Activated T-helper 2 cell treated with anti-CD3 and anti-CD28 coated beads, Interferon-gamma antibody, Interleukin-2, Interleukin-4, amounts not matched to agents 10 μg/mL and 5 μg/mL and 100 μg/mL, durations not matched to agents 14 hours and 24 hours and 36 hours (primary cell): ENCODE measurements around the gene ZSWIM7. TPM values are rescaled to one million over a fixed set of nuclear protein-coding genes. Genes with fewer than 3 reads are reported as not detected.
"Not testable (repeated sequence)": the region's sequence is repeated elsewhere in the genome, so short reads cannot be mapped to it uniquely, and the experiment has no call there.

Experiments used
- DNase-seq: peaks from one replicate; pipeline ENCODE4 v3.0.0; 2021; ENCODE audit warnings: low spot score
- H3K27ac Mint-ChIP-seq: one replicate; pipeline ENCODE4 v1.8.0; 2021; ENCODE audit warnings: mixed read lengths
- H3K27me3 Mint-ChIP-seq: one replicate; pipeline ENCODE4 v1.8.0; 2021; ENCODE audit warnings: low read depth, mixed read lengths
- H3K36me3 Mint-ChIP-seq: one replicate; pipeline ENCODE4 v1.8.0; 2021; ENCODE audit warnings: low read depth, mixed read lengths
- H3K4me1 Mint-ChIP-seq: one replicate; pipeline ENCODE4 v1.8.0; 2021; ENCODE audit warnings: low read depth, mixed read lengths
- H3K4me3 Mint-ChIP-seq: one replicate; pipeline ENCODE4 v1.8.0; 2021; ENCODE audit warnings: low read depth, mild to moderate bottlenecking, moderate library complexity, mixed read lengths
- H3K9me3 Mint-ChIP-seq: one replicate; pipeline ENCODE4 v1.8.0; 2021; ENCODE audit warnings: mixed read lengths
- intact Hi-C: fragments of 100-400 bp; cut with micrococcal nuclease; formaldehyde crosslinking; loops from one replicate; pipeline ENCODE4 v1.15.1; 2023
- total RNA-seq: library from RNA; stranded (reverse); gene quantifications from 2 replicates; pipeline ENCODE4 v1.2.3, GENCODE V29; 2022

Gene ZSWIM7
- total RNA-seq, 1 donor from 2014 or later = 14.2 TPM

DNA sequence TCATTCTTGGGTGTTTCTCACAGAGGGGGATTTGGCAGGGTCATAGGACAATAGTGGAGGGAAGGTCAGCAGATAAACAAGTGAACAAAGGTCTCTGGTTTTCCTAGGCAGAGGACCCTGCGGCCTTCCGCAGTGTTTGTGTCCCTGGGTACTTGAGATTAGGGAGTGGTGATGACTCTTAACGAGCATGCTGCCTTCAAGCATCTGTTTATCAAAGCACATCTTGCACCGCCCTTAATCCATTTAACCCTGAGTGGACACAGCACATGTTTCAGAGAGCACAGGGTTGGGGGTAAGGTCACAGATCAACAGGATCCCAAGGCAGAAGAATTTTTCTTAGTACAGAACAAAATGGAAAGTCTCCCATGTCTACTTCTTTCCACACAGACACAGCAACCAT lies 20.5 kb downstream of the ZSWIM7 start:
- H3K27me3 Mint-ChIP-seq, DNase-seq, intact Hi-C loops, H3K27ac Mint-ChIP-seq, H3K4me3 Mint-ChIP-seq, H3K9me3 Mint-ChIP-seq: not testable (repeated sequence)
- Mint-ChIP-seq H3K4me1 (peaks cover 23% of the 10 kb centered on the region), H3K36me3 (peaks cover 39% of the 10 kb centered on the region)

DNA sequence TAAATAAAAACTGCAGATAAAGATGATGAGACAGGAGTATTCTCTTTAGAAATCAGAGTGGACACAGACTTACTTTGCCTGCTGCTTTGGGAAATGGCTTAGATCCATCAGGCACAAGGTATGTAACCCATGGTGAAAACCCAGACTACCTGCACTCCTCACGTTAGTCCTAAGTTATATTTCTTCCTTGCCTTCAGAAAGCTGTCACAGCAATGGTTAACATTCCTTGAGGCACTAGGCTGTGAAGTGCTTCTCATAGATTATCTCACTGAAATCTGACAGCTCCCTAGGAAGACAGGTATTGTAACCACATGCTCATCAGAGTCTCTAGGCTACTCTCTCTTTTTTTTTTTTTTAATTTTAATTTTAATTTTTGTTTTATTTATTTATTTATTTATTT lies 20.9 kb downstream of the ZSWIM7 start:
- Mint-ChIP-seq H3K4me1 (peaks cover 23% of the 10 kb centered on the region), H3K27ac (no peak overlapping the region), H3K36me3 (peaks cover 36% of the 10 kb centered on the region), H3K27me3 (no peaks in the 10 kb centered on the region), H3K9me3 (no peaks in the 10 kb centered on the region), H3K4me3 (no peak overlapping the region)
- intact Hi-C loops = no loop called here
- DNase-seq = no peak

DNA sequence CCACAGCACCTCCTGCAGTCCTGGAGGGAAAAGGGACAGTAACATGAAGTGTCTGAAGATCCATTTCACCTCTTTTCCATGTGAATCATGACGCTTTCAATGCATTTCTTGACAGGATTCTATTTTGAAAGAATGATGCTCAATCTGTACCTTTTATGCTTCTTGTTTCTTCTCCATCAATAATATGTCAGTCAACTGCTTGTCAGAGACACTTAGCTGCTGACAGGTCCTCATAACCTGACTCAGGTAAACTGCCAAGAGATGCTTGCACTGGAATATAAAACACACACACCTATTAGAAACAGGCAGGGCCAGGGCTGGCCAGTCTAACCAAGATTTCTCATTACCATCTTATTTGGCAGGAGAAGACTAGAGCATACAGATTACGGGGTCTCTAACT lies 21.6 kb downstream of the ZSWIM7 start:
- DNase-seq = no peak
- Mint-ChIP-seq H3K4me1 (peaks cover 27% of the 10 kb centered on the region), H3K27me3 (no peaks in the 10 kb centered on the region), H3K9me3 (no peaks in the 10 kb centered on the region), H3K27ac (no peak overlapping the region), H3K36me3 (peaks cover 36% of the 10 kb centered on the region), H3K4me3 (no peak overlapping the region)
- intact Hi-C loops = no loop called here

DNA sequence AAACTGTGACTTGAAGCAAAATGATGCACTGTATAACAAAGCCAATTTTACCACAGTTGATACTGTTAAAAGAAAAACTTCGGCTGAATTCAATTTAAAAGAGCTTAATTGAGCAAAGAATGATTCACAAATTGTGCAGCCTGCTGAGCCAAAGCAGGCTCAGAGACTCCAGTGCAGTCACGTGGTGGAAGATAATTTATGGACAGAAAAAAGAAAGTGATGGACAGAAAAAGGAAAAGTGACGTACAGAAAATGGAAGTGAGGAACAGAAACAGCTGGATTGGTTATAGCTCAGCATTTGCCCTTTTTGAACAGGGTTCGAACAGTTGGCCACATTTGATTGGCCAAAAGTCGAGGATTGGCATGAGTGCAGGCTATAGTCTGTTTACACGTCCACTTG lies 25.7 kb downstream of the ZSWIM7 start:
- Mint-ChIP-seq H3K27ac (no peak overlapping the region), H3K4me1 (peaks cover 8% of the 10 kb centered on the region), H3K9me3 (no peaks in the 10 kb centered on the region), H3K27me3 (peaks cover 9% of the 10 kb centered on the region), H3K4me3 (no peak overlapping the region), H3K36me3 (peaks cover 11% of the 10 kb centered on the region)
- intact Hi-C loops = no loop called here
- no peak for DNase-seq

DNA sequence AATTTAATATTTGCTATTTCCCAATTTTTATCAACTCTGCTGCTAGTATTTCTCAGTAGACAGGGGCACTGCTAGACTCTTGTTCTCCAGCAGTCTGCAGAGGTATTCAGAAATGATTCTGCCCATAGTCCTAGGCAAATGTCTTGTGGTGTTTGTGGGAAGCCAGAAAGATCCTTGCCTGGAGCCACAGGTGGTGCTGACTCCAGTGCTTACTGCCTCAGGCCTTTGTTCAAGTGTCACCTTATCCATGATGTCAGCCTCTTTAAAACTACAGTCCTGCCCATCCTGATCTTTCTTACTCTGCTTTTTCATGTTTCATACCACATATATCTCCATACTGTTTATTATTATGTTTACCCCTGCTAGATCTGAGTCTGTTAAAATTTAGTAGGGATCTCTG lies 26.5 kb downstream of the ZSWIM7 start:
- H3K27me3 Mint-ChIP-seq = peaks cover 12% of the 10 kb centered on the region
- DNase-seq = no peak
- intact Hi-C loops = no loop called here
- H3K4me3 Mint-ChIP-seq = no peak overlapping the region
- H3K27ac Mint-ChIP-seq = no peak overlapping the region
- H3K4me1 Mint-ChIP-seq = peaks cover 8% of the 10 kb centered on the region
- no peaks in the 10 kb centered on the region for H3K9me3 Mint-ChIP-seq
- peaks cover 10% of the 10 kb centered on the region for H3K36me3 Mint-ChIP-seq

DNA sequence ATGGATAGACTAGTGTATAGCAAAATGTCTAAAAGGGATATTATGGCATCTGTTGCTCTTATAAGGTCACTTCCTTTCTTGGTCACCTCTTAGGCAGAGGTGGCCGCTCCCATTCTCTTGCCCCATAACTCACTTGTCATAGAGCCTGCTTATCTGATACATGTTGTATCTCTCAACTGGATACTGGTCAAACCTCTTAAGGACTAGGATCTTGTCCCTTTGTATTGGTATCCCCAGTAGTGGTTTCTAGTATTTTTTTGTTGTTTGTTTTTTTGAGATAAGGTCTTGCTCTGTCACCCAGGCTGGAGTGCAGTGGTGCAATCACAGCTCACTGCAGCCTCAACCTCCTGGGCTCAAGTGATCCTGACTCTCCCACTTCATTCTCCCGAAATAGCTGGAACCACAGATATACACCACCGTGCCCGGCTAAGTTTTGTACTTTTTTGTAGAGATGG lies 27.0 kb downstream of the ZSWIM7 start:
- DNase-seq = no peak
- Mint-ChIP-seq H3K4me3 (no peak overlapping the region), H3K36me3 (peaks cover 7% of the 10 kb centered on the region), H3K4me1 (peaks cover 8% of the 10 kb centered on the region), H3K27me3 (peaks cover 14% of the 10 kb centered on the region), H3K9me3 (no peaks in the 10 kb centered on the region), H3K27ac (no peak overlapping the region)
- intact Hi-C loops = no loop called here

DNA sequence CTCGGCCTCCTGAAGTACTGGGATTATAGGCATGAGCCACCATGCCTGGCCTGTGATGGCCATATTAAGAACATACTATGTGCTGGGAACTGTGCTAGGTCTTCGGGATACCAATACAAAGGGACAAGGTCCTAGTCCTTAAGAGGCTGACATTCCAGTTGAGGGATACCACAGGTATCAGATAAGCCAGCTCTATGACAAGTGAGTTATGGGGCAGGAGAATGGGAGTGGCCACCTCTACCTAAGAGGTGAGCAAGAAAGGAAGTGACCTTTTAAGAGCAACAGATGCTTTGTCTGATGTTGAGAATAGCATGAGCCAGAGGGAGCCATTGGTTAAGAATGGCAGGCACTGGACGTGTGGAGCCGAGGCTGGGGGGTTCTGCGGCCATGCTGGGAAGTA lies 27.6 kb downstream of the ZSWIM7 start:
- DNase-seq = no peak
- Mint-ChIP-seq H3K4me3 (no peak overlapping the region), H3K36me3 (peaks cover 3% of the 10 kb centered on the region), H3K9me3 (no peaks in the 10 kb centered on the region), H3K27ac (no peak overlapping the region), H3K27me3 (peaks cover 14% of the 10 kb centered on the region), H3K4me1 (peaks cover 8% of the 10 kb centered on the region)
- intact Hi-C loops = no loop called here

DNA sequence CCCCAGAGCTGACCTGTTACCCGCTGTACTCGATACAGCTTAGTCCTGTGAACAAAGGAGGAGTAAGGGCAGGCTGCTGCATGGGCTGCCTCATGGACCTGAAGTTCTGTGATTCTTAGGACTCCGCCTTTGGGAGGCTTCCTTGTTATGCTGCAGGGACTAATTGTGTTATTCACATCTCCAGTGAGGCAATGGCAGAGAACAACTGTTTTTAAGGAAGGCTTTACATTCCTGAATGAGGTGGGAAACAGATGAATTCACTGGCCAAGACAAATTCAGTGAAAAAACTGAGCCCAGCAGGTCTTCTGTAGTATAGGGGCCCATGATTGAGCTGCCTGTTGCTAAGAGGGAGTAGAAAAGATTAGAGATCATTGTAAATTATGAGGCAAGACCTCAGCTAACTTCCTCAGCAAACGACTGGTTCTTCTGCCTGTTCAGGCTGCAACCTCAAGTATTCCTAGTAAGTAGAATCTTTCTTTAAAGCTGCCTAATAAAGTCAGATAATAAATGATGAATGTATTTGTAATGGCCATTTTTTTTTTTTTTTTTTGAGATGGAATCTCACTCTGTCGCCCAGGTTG lies 28.3 kb downstream of the ZSWIM7 start:
- peaks cover 12% of the 10 kb centered on the region for H3K4me1 Mint-ChIP-seq
- no peaks in the 10 kb centered on the region for H3K36me3 Mint-ChIP-seq
- H3K27ac Mint-ChIP-seq = no peak overlapping the region
- H3K27me3 Mint-ChIP-seq = peaks cover 18% of the 10 kb centered on the region
- H3K9me3 Mint-ChIP-seq = no peaks in the 10 kb centered on the region
- DNase-seq = no peak
- no peak overlapping the region for H3K4me3 Mint-ChIP-seq
- intact Hi-C loops = no loop called here

DNA sequence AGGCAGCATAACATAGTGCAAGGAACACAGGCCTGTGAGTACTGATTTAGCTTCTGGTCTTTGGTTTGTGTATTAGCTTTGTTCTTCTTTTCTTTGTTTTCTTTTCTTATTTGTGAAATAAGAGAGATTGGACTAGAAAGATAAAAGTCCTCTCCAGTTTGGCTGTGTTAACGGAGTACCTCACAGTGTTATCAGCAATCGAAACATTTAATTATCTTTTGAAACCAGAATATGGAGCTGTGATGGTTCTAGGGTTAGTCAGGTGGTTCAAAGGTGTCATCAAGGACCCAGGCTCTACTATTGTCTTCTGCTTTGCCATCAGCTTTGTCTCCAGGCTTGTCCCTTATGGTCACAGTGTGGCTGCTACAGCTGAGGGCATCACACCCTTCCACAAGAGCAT lies 29.0 kb downstream of the ZSWIM7 start:
- H3K27me3 Mint-ChIP-seq = peaks cover 21% of the 10 kb centered on the region
- intact Hi-C loops = no loop called here
- no peaks in the 10 kb centered on the region for H3K36me3 Mint-ChIP-seq
- no peak overlapping the region for H3K4me3 Mint-ChIP-seq
- H3K9me3 Mint-ChIP-seq = no peaks in the 10 kb centered on the region
- H3K27ac Mint-ChIP-seq = no peak overlapping the region
- DNase-seq = no peak
- peaks cover 15% of the 10 kb centered on the region for H3K4me1 Mint-ChIP-seq

DNA sequence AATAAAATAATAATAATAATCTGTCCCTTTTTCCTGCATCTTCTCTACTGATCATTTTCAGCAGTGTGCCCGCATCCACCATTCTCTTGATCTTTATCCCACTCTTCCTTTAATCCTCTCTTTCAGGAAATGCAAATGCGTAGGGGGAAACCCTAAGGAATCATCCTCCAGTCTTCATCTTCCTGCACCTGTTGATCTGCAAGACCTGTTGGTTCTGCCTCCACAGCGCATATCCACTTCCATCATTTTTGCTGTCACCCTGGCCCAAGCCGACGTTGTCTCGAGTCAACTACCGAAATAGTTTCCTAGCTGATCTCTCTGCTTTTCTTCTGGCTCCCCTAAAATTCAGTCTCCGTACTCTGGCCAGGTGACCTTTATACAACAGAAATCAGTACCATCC lies 30.0 kb downstream of the ZSWIM7 start:
- intact Hi-C loops = no loop called here
- Mint-ChIP-seq H3K27me3 (peaks cover 29% of the 10 kb centered on the region), H3K4me3 (no peak overlapping the region), H3K4me1 (peaks cover 15% of the 10 kb centered on the region), H3K27ac (no peak overlapping the region), H3K9me3 (no peaks in the 10 kb centered on the region), H3K36me3 (no peaks in the 10 kb centered on the region)
- no peak for DNase-seq

DNA sequence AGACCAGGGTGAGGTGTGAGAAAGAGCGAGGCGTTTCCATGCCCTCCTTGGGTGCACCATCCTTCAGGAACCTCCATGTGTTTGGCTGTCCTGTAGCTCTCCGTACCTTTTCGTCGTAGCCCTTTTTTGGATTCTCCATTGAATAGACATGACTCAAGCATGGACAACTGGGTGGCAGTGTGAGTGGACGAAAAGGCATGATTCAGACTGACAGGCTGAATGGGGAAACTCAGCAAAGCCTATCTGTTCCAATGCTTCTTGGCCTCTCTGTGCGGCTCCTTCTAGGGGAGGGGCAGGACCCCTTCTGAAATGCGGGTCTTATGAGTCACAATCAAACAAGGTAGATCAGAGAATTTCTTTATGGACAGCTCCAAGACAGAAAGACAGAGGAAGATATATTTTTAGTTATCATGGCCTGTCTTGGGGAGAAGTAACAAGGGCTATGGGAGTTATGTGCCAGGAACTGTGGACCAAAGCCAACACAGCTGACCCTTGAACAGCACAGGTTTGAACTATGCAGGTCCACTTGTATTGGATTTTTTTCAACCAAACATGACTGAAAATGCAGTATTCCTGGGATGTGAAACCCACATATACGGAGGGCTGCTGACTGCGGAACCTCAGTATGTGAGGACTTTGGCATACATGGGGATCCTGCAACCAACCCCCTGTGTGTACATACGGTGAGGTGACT lies 31.7 kb downstream of the ZSWIM7 start:
- H3K36me3 Mint-ChIP-seq = no peaks in the 10 kb centered on the region
- peaks cover 32% of the 10 kb centered on the region for H3K27me3 Mint-ChIP-seq
- no peak overlapping the region for H3K27ac Mint-ChIP-seq
- no peak overlapping the region for H3K4me3 Mint-ChIP-seq
- peaks cover 10% of the 10 kb centered on the region for H3K4me1 Mint-ChIP-seq
- intact Hi-C loops = no loop called here
- DNase-seq = no peak
- no peaks in the 10 kb centered on the region for H3K9me3 Mint-ChIP-seq

DNA sequence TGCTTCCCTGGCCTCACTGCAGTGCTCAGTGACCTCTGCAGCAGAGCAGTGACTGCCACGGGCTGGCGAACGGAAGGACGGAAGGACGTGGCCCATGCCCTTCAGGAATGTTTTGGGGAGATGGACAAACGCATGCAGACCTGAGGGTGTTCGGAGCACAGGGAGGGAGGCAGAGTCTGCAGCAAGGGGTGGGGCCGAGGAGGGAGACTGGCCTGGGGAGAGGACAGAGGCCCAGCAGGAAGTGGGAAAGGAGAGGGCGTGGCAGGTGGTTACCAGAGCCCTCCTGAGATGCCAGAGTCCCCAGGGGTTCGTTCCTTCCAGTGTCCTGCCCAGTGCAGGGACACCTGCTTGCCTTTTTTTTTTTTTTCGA lies 32.6 kb downstream of the ZSWIM7 start:
- H3K9me3 Mint-ChIP-seq = no peaks in the 10 kb centered on the region

DNA sequence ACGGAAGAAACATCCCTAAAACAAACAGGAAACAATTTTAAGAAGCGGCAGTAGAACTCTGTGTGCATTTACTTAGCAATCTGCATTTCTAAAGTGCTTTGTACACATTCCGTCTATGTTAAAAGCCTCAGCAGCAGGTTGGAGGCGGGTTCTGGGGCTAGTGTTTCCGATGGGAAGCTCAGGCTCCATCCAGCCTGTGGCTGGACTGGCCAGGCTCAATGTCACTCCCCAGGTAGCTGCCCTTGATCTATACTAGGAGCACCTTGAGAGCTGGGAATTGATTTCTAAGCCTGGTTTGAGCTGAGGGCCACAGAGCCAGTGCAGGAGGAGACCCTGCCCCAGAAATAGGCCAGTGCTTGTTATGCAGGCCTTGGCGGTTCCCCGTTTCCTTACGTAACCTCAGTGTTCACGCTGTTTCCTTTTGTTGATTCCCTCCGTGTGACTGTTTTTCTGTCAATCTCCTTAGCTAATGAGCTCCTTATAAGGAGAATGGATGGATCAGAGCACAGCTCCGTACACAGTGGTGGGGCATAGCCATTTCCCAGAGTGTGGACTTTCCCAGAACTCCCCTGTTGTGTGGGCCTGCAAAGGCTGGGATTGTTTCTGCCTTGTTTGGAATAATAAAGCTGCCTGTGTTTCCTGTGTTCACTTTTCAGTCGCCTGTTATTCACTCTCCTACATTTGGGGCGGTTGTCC lies 33.2 kb downstream of the ZSWIM7 start:
- no peaks in the 10 kb centered on the region for H3K9me3 Mint-ChIP-seq
- H3K27me3 Mint-ChIP-seq = peaks cover 35% of the 10 kb centered on the region
- no peak overlapping the region for H3K4me3 Mint-ChIP-seq
- intact Hi-C loops = no loop called here
- no peak overlapping the region for H3K27ac Mint-ChIP-seq
- H3K36me3 Mint-ChIP-seq = no peaks in the 10 kb centered on the region
- no peak for DNase-seq
- H3K4me1 Mint-ChIP-seq = peaks cover 8% of the 10 kb centered on the region

More for the DNA sequence above, 32.6 kb downstream of the ZSWIM7 start:
- no peak for DNase-seq
- Mint-ChIP-seq H3K27ac (no peak overlapping the region), H3K27me3 (peaks cover 32% of the 10 kb centered on the region), H3K4me1 (peaks cover 8% of the 10 kb centered on the region), H3K36me3 (no peaks in the 10 kb centered on the region), H3K4me3 (no peak overlapping the region)
- intact Hi-C loops = no loop called here
